Uterus (tissue), 2 donors: ENCODE results near the gene IGSF3.
"Not testable (repeated sequence)": the region's sequence is repeated elsewhere in the genome, so short reads cannot be mapped to it uniquely, and the experiment has no call there.

Experiments used
- POLR2A ChIP-seq, 2 donors: fragments of 450-650 bp; IDR thresholded peaks; one replicate each; pipeline ENCODE4 v1.6.1; 2016; ENCODE audit warnings: antibody characterized with exemption in 2 of 2, mild to moderate bottlenecking in 1 of 2, moderate library complexity in 1 of 2
- TF ChIP-seq, protein P1 (sequence below), 4 experiments: fragments of 200-600 bp in 2 of 4; fragments of 450-650 bp in 2 of 4; sonication (generic) in 2 of 4; IDR thresholded peaks; one replicate each; pipeline ENCODE4 v1.5.1; 2016 to 2019; ENCODE audit warnings: antibody characterized with exemption in 4 of 4, mild to moderate bottlenecking in 2 of 4, moderate library complexity in 1 of 4

DNA sequence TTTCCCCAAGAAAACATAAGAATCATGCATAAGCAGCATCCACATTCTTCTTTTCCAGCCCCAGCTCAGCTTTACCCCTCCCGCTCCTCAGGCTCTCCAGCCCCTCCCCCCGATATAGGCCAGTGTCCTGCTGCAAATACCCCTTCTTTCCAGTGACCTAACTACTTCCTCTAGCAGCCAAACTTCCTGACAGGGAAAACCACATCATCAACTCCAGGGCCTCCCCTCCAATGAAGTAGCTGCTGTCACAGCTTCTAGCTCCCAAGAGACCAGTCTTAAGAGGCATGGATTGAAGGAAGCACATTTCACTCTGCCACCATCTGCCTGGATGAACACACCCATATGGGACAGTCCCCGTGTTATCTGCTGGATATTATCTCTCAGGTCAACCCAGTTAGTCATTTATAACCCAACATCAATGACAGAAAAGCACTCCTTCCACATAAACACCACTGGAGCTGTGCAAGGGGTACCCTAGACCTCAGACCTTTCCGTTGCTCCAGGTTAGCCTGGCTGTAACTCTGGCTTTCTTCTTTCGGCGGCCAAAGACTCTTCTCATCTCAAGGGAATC, 57.6 kb downstream of the IGSF3 start:
- TF ChIP-seq, protein P1, sequence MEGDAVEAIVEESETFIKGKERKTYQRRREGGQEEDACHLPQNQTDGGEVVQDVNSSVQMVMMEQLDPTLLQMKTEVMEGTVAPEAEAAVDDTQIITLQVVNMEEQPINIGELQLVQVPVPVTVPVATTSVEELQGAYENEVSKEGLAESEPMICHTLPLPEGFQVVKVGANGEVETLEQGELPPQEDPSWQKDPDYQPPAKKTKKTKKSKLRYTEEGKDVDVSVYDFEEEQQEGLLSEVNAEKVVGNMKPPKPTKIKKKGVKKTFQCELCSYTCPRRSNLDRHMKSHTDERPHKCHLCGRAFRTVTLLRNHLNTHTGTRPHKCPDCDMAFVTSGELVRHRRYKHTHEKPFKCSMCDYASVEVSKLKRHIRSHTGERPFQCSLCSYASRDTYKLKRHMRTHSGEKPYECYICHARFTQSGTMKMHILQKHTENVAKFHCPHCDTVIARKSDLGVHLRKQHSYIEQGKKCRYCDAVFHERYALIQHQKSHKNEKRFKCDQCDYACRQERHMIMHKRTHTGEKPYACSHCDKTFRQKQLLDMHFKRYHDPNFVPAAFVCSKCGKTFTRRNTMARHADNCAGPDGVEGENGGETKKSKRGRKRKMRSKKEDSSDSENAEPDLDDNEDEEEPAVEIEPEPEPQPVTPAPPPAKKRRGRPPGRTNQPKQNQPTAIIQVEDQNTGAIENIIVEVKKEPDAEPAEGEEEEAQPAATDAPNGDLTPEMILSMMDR (IDR thresholded peaks at IDR 0.05): not testable (repeated sequence)
- TF ChIP-seq POLR2A (IDR thresholded peaks at IDR 0.05): not testable (repeated sequence)
